Measurements from ENCODE around the gene ZNF80. TPM values are rescaled to one million over a fixed set of nuclear protein-coding genes. Genes with fewer than 3 reads are reported as not detected.

ZNF80 gene
- total RNA-seq, 1 donor from 2014 or later = not detected

DNA sequence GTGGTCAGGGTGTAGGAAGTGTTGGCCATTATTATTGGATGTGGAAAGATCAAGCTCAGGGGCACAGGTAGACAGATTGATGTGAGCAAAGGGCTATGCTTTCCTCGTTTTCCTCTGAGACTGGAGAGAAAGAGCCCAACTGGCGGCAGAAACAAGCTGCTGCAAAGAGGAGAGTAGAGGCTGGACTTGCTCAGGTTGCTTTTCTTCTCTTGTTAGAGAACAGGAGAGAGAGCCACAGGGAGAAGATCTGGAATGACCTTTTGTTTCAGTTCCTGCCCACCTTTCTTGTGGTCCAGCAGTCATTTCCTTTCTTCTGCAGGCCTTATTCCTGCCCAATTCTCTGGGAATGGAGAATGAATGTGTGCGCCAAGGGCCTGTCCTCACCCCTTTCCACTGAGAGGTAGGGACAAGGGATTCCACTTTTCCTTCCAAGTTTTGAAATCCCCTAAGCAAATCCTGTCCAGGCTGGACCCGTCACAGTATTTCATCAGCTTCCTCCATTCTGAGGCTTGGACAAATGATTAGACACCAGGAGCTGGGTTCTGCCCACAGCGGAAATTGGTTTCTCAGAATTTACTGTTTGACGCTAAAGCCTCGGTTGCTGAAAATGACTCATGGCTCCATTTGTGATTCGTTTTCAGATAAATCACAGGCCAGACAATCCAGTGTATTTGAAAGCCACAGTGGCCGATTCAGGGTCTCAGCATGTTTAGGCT, 16.1 kb downstream of the ZNF80 start:
- FAIRE-seq = no peak
- DNase-seq (ENCODE audit: low spot score in 2 of 2) = no peak

DNA sequence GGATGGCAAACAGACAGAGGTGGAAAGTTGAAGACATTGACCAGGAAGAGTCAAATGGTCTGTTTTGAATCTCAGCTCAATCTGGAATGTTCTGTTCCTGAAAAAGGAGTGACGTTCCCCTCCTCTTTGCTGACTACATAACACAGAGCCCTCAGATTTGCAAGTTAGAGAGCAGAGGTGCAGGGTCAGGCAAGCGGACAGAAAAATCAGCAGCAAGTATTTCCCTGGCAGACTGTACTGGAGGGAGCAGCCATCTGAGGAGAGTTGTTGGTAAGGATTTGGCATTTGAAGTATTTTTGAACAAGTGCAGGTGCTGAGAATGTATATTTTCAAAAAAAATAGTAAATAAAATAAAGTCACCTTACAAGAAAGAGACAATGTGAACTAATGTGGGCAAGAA, 17.6 kb downstream of the ZNF80 start:
- no peak for FAIRE-seq

DNA sequence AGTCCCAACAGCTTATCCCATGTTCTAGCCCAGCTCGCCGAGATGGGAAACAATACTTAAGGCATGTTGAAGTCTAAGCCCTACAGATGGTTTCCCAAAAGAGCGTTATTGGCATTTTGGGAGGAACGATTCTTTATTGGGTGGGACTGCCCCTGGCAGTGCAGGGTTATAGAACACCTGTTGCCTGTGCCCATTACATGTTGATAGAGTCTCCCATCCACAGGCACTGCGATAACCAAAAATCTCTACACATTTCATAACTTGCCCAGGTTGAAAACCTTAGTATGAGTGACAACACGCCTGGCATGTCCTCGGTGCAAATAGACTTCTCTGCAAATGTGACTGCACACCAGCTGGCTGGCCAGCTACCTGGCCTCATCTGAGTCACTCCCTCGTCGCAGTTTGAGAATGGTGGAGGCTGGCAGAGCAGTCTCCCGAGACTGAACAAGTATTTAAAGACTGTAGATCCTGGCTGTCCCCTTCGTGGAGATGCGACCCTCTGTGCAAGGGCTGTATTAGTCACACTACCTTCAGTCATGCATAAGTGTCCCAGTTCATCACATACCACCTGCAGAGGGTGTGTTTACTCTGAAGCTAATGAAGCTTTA, 18.7 kb downstream of the ZNF80 start:
- FAIRE-seq (no peak), DNase-seq (ENCODE audit: low spot score in 2 of 2) (no peak)

More for the DNA sequence above, 17.6 kb downstream of the ZNF80 start:
- no peak for DNase-seq (ENCODE audit: low spot score in 2 of 2)

DNA sequence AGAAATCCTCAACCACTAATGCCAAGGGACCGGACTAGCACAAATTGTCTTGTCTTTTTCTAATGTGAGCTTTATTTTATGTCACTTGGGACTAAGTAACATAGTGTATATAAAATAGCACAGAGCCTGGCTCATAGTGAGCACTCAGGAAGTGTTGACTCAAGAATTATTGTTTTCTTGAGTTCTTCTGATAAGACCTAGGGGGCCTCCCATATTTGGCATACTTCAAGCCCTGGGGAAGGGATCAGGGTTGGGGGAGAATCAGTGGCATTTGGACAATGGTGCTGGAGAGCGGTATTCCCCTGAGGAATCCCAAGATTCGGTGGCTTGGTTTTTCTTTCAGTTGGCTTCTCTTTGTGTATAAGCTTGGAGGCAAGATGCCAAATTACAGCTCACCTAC, 19.4 kb downstream of the ZNF80 start:
- FAIRE-seq (no peak), DNase-seq (ENCODE audit: low spot score in 2 of 2) (no peak)

DNA sequence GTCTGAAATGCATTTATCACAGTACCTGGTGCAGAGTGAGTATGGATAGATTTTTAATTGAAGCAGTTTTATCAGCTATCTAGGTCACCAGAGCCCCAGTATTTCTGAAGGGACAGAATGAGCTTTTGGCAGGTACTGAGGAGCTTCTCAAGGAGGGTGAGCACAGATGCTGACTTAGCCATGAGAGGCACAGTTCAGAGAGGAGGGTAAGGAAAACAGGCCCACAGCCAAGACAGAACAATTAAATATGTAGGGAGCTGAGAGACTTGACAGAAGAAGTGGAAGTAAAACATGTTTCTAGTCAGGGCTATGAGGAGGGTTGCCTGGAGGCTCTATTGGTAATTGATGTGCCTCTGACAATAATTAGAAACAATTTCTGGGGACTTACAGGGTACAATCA, 20.1 kb downstream of the ZNF80 start:
- no peak for DNase-seq (ENCODE audit: low spot score in 2 of 2)
- FAIRE-seq = no peak

DNA sequence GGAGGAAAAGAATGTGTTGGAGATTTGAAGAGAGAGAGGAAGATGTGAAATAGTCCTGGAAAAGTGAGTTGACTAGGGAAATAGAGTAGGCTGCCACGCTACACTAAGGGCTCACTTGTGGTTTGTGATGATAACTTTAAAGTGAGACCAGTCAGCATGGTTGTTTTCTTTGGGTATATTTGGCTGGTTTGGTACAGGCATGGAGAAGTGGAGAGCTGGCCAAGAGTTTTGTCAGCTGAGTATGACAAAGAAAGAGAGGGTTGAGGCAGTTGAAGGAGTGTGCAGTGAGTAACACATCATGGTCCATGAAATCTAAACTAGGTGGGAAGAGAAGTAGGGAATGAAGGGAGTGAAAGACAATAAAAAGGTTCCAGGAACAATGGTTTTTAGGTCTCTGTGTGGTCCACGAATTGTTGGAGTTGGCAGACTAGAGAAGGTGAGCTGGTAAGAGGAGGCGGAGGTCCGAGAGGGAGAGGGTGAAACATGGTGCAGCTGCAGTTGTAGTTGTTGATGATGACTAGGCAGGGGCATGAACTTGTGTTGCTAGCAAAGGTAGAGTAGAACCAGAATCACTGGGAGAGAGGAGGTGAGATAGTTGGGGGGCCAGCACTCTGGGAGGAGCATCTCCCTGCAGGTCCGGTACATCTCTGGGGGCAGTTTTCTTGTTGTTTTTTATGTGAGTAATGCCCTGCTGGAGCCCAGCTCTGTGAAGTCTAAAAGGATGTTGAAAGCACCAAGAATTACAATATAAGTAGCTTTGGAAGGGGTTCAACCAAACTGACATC, 21.0 kb downstream of the ZNF80 start:
- DNase-seq (ENCODE audit: low spot score in 2 of 2) (no peak), FAIRE-seq (no peak)

DNA sequence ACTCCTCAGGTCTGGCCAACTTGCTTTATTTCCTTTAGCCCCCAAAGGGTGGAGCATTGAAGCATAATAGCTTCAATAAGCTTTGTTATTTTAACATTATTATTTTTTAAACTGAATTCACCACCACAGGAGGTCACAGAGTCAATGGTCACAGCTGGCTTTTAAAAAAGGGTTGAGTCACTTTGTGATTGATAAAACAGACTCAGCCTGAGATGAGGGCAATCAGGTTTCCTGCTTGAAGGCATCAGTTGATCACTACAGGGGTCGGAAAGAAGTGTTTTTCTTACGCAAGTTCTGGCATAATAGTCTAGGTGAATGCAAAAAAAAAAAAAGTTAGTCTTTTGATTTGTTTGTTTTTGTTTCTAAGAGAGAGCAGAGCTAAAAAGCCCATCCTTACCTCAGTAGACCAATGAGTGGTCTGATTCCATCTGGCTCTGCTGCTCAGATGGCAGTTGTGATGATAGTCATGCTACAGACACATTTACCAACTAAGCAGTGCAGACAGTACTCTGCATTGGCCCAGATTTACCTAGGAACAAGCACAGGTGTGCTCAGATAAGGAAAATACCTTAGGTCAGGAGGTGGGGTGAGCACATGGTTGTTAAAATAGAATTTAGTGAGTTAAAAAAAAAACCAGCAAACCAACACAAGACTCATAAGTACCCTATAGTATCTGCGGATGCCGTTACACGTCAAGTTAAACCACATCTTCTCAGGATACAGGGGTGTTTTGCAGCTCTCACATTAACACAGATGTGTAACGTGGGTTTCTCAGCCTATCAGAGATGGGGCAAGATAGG, 22.6 kb downstream of the ZNF80 start:
- FAIRE-seq = no peak
- DNase-seq (ENCODE audit: low spot score in 2 of 2) = no peak

DNA sequence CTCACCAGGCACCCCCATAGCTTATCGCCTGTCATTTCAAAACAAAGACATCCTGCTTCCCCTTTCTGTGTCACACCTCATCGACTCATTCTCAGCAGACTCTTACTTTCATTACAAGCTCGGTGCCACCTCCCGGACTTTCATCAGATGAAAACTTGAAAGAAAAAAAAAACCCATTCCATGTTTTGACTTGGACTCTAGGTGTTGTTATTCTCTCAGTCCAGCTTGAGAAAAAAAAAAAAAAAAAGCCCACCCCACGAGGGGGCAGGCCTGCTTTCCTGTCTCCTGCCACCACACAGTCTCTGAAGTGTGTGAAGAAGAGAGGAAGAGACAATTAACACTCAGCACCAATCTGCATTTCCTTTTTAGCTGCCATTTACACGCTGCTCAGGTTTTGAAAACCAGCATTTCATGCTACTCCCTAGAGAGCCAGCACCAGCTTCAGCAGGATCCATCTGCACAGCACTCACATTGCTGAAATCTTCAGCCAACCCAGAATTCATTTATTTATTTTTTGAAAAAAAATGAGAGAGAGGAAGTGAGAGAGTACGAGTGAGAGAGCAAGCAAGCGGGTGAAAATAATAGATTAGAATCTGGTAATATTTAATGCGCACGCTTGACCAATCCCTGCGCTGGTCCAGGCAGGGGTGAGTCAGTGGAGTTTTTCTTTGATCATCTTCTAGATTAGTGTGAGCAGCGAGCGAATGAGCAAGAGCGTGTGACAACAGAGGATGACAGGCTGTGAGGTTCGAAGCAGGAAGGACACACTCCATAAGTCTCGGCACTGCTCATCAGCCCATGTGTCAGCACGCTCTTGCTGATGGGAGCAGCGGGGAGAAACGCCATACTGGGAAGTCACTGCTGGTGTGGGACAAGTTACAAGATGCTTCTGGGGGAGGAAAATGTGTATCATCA, 23.5 kb downstream of the ZNF80 start:
- FAIRE-seq (no peak), DNase-seq (ENCODE audit: low spot score in 2 of 2) (peak in 1 of 2 donors; percentile 22)

DNA sequence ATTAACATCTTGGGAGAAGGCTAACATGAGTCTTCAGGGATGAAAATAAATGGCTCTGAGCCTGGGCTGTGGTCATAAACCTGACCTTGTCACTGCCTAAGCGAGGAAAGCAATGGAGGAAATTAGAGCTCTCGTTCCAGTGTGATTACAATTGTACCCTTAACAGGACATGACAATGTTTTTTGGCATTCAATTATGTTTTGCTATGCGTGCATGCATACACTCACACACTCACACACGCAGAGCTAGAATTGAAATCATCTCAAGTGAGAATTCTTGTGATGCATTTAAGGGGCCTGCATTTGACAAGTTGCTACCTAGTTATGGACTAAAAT, 24.1 kb downstream of the ZNF80 start:
- FAIRE-seq (no peak), DNase-seq (ENCODE audit: low spot score in 2 of 2) (no peak)

DNA sequence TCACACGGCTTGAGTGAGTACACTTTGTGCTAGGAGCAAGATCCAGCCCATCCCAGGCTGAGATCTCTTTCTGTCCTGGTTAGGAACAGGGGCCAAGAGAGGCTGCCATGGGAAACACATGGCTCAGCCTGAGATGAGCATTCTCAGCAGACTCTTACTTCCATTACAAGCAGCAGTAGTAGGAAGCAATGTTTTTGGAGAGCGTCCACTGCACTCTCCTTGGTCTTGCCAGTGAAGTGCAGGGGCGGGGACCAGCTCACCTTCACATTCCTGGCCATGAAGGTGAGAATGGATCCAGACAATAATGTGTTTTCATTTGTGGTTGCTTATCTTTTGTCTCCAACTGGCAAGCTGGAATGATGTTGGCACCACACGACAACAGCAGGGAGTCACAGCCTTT, 24.7 kb downstream of the ZNF80 start:
- FAIRE-seq = no peak
- no peak for DNase-seq (ENCODE audit: low spot score in 2 of 2)

DNA sequence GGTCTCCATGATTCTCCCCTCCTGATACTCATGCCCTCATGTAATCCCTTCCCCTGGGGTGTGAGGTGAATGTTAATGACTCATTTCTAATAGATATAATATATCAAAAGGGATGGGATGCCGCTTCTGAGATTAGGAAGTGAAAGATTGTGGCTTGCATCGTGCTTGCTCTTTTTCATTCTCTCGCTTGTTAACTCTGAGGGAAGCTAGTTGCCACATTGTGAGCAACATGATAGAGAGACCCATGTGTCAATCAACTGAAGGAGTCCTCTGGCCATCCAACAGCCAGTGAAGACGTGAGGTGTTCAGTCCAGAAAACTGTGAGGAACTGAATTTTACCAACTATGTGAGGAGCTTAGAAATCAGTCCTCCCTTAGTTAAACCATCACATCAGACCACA, 29.6 kb downstream of the ZNF80 start:
- no peak for DNase-seq (ENCODE audit: low spot score in 2 of 2)
- no peak for FAIRE-seq

DNA sequence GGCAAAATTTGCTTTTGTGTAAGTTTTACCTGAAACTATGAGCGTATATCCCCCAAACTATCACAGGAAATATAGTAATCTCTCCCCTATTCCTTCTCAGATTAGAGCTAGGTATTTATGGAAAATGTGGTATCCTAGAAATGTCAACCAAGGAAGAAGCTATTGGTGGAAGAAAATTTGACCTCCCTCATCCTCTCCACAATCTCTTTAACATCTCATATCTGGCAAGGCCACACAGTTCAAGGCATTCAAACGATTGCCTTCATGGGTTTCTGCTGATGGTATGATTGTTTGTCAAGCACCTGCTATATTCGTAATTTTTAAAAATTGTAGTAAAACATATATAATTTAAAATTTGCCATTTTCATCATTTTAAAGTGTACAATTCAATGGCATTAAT, 31.0 kb downstream of the ZNF80 start:
- DNase-seq (ENCODE audit: low spot score in 2 of 2) = no peak

DNA sequence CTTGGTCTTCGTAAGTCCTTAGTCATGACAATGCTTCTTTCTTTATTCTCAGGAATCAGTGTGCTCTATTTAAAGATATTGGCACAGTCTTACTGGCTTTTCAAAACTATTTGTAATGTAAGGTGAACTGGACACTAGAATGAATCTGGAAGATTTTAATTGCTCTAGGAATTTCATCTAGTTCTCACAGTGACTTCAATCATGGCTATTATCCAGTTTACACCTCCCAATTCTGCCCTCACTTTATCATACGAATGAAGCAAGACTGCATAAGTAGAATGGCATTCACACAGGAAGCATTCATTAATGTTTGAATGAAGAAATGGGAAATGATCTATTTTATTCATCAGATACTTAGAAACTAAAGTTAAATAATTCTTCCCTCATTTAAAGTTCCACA, 31.8 kb downstream of the ZNF80 start:
- no peak for DNase-seq (ENCODE audit: low spot score in 2 of 2)
- no peak for FAIRE-seq

More for the DNA sequence above, 31.0 kb downstream of the ZNF80 start:
- FAIRE-seq = no peak

DNA sequence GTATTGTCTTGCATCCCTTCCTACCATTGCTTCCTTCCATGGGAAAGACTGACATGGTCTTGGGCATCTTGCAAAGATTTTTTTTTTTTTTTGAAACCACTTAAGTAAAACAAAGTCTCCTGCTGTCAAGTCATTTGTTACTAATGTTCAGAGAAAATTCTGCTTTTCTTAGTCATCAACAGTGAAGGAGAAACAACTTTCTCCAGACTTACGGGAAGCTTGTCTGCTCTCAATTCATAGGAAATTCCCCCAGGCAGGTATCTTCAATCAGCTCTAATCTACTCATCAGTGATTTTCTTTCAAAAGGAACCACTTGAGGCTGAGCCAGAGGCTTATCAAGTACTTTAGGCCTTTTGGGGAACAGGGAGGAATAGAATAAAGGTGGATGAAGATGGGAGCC, 42.6 kb downstream of the ZNF80 start:
- DNase-seq (ENCODE audit: low spot score in 2 of 2) (no peak), FAIRE-seq (no peak)

DNA sequence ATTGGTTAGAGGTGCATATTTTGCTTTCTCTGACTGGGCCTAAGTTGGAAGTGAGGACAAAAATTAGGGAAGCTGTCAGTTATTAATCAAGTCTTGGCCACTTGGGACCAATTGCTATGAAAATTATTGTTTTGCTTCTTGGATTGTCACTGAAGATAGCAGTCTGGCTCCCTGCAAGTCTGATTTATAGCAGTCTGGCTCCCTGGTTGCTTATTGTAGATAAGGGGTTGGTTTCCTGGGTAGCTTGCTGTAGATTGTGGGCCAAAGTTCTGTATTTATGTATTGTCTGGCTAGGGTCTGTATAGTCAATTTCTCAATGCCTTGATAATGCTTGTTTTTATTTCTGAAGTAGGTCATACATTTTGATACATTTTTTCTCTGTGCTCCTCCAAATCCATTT, 45.2 kb downstream of the ZNF80 start:
- FAIRE-seq (no peak), DNase-seq (ENCODE audit: low spot score in 2 of 2) (no peak)

DNA sequence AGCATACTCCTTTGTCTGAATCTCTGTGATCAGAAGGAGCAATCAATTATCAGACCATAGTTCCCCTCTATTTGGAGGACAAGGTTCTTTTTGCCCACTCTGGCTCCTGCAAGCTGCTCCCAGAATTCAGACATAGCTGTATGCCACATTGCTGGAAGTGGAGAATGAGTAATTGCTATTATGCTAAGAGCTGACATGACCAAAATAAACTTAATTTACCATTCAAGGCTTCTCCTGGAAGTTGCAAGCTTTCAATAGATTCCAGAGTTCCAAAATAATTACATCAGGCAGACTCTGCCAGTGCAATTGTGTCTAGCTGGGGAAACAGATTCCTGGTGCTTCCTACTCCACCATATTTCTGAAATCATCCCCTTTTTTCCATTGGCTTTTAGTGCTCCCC, 50.9 kb downstream of the ZNF80 start:
- DNase-seq (ENCODE audit: low spot score in 2 of 2) (no peak), FAIRE-seq (no peak)

Measured in frontal cortex (tissue), 4 donors.